H1 (cell line): ENCODE measurements around the gene AP5M1. TPM values are rescaled to one million over a fixed set of nuclear protein-coding genes. Genes with fewer than 3 reads are reported as not detected.
"Not testable (repeated sequence)": the region's sequence is repeated elsewhere in the genome, so short reads cannot be mapped to it uniquely, and the experiment has no call there.

ENCODE experiments used
- CTCF ChIA-PET: fragments of 300-600 bp; sonication (Branson Sonifier 250); formaldehyde crosslinking; loops from one replicate; lab custom pipeline; 2021; ENCODE audit not compliant: partially characterized antibody; lab: Charles Lee
- POLR2A ChIA-PET: fragments of 300-600 bp; sonication (Branson Sonifier 250); formaldehyde crosslinking; loops from one replicate; lab custom pipeline; 2021; ENCODE audit warnings: inconsistent platforms; ENCODE audit not compliant: partially characterized antibody; lab: Charles Lee
- DNase-seq, 2 experiments: peaks; one replicate each; pipeline versions ENCODE4 v3.0.0 to v3.0.0-alpha.2; 2010 to 2022; ENCODE audit warnings: low spot score in 2 of 2, low read depth in 1 of 2, mixed read lengths in 1 of 2
- FAIRE-seq: peaks from 2 replicates; lab custom pipeline; 2011; peaks lifted over from hg19 to GRCh38; lab: Jason Lieb, UNC
- H2AFZ ChIP-seq: 2 replicates; pipeline ENCODE4 v1.8.1; 2012; ENCODE audit warnings: low read length, inconsistent platforms
- H2AK5ac ChIP-seq: 2 replicates; pipeline ENCODE4 v1.6.1; 2013; ENCODE audit warnings: low read depth, low read length
- H2BK120ac ChIP-seq: replicated peaks from 2 replicates; pipeline ENCODE3; 2013; ENCODE audit warnings: low read depth, low read length, inconsistent platforms
- H2BK12ac ChIP-seq: 2 replicates; pipeline ENCODE4 v1.6.1; 2013; ENCODE audit warnings: low read depth, low read length
- H2BK15ac ChIP-seq: 2 replicates; pipeline ENCODE4 v1.6.1; 2013; ENCODE audit warnings: low read length
- H2BK20ac ChIP-seq: 2 replicates; pipeline ENCODE4 v1.6.1; 2013; ENCODE audit warnings: low read length
- H2BK5ac ChIP-seq: 2 replicates; pipeline ENCODE4 v1.6.1; 2013; ENCODE audit warnings: low read depth, low read length
- H3K14ac ChIP-seq: 2 replicates; pipeline ENCODE4 v1.6.1; 2013; ENCODE audit warnings: inconsistent platforms; ENCODE audit not compliant: insufficient read length
- H3K18ac ChIP-seq: 2 replicates; pipeline ENCODE4 v1.6.1; 2013; ENCODE audit warnings: low read length; ENCODE audit errors: extremely low read depth
- H3K23ac ChIP-seq: 2 replicates; pipeline ENCODE4 v1.6.1; 2013; ENCODE audit warnings: inconsistent platforms; ENCODE audit not compliant: insufficient read length
- H3K23me2 ChIP-seq: 2 replicates; pipeline ENCODE4 v1.6.1; 2013; ENCODE audit warnings: low read depth, low read length
- H3K27ac ChIP-seq: 2 replicates; pipeline ENCODE4 v1.6.1; 2011; ENCODE audit warnings: low read depth, low read length, inconsistent platforms
- H3K27me3 ChIP-seq, 4 experiments: replicated peaks in 1 of 4; 1 replicate in 1 of 4; 2 replicates in 3 of 4; pipeline versions ENCODE4 v1.6.1 to v1.8.1; 2011 to 2013; ENCODE audit warnings: low read length in 3 of 4, mild to moderate bottlenecking in 3 of 4, inconsistent platforms in 2 of 4, mixed read lengths in 2 of 4, moderate library complexity in 1 of 4; ENCODE audit not compliant: control insufficient read depth in 3 of 4, insufficient read depth in 3 of 4; ENCODE audit errors: extremely low read depth in 1 of 4
- H3K36me3 ChIP-seq, 4 experiments: 2 replicates each; pipeline versions ENCODE4 v1.6.1 to v1.8.1; 2011 to 2013; ENCODE audit warnings: mild to moderate bottlenecking in 4 of 4, low read length in 3 of 4, moderate library complexity in 2 of 4, control low read depth in 1 of 4, inconsistent platforms in 1 of 4; ENCODE audit not compliant: insufficient read depth in 4 of 4, control insufficient read depth in 2 of 4
- H3K4ac ChIP-seq: replicated peaks from 2 replicates; pipeline ENCODE3; 2013; ENCODE audit warnings: low read length, low read depth, mixed read lengths, inconsistent platforms; ENCODE audit not compliant: insufficient read length
- H3K4me1 ChIP-seq, 4 experiments: replicated peaks in 1 of 4; 1 replicate in 1 of 4; 2 replicates in 3 of 4; pipeline versions ENCODE4 v1.6.1 to v1.8.1; 2011 to 2013; ENCODE audit warnings: low read length in 3 of 4, inconsistent platforms in 2 of 4, mixed read lengths in 1 of 4; ENCODE audit not compliant: insufficient read depth in 4 of 4, control insufficient read depth in 3 of 4
- H3K4me2 ChIP-seq, 2 experiments: 2 replicates each; pipeline versions ENCODE4 v1.6.1 to v1.8.1; 2011 to 2013; ENCODE audit warnings: low read depth in 2 of 2, low read length in 2 of 2, control low read depth in 1 of 2, inconsistent platforms in 1 of 2, mild to moderate bottlenecking in 1 of 2; ENCODE audit not compliant: insufficient read depth in 1 of 2
- H3K4me3 ChIP-seq, 4 experiments: fragments of 200-600, 300-600 bp in 1 of 4; sonication (generic), shearing (Covaris generic), sonication (Bioruptor Twin) in 1 of 4; 2 replicates each; pipeline versions ENCODE4 v1.5.1 to v1.8.1; 2011 to 2016; ENCODE audit warnings: low read length in 4 of 4, low read depth in 3 of 4, control low read depth in 2 of 4, inconsistent platforms in 2 of 4, mild to moderate bottlenecking in 2 of 4, mixed read lengths in 1 of 4, moderate library complexity in 1 of 4; ENCODE audit not compliant: insufficient read depth in 2 of 4; ENCODE audit errors: extremely low read depth in 1 of 4
- H3K56ac ChIP-seq: replicated peaks from 2 replicates; pipeline ENCODE3; 2013; ENCODE audit warnings: low read depth, mild to moderate bottlenecking, mixed read lengths, low read length, inconsistent platforms; ENCODE audit not compliant: insufficient read length
- H3K79me1 ChIP-seq: 2 replicates; pipeline ENCODE4 v1.6.1; 2013; ENCODE audit warnings: low read depth, low read length, control low read depth
- H3K79me2 ChIP-seq, 2 experiments: 2 replicates each; pipeline versions ENCODE4 v1.6.1 to v1.8.1; 2012 to 2013; ENCODE audit warnings: low read length in 2 of 2, mild to moderate bottlenecking in 2 of 2, inconsistent platforms in 1 of 2; ENCODE audit not compliant: insufficient read depth in 2 of 2, control insufficient read depth in 1 of 2
- H3K9ac ChIP-seq, 4 experiments: replicated peaks in 1 of 4; 1 replicate in 1 of 4; 2 replicates in 3 of 4; pipeline versions ENCODE4 v1.6.1 to v1.8.1; 2011 to 2013; ENCODE audit warnings: low read depth in 3 of 4, low read length in 3 of 4, control low read depth in 2 of 4, mild to moderate bottlenecking in 2 of 4, moderate library complexity in 2 of 4, inconsistent platforms in 1 of 4; ENCODE audit errors: extremely low read depth in 1 of 4
- H3K9me3 ChIP-seq, 2 experiments: 2 replicates each; pipeline versions ENCODE4 v1.6.1 to v1.8.1; 2012 to 2013; ENCODE audit warnings: mild to moderate bottlenecking in 2 of 2, moderate library complexity in 2 of 2, control low read depth in 1 of 2, inconsistent platforms in 1 of 2, low read depth in 1 of 2, low read length in 1 of 2, mixed read lengths in 1 of 2; ENCODE audit not compliant: insufficient read depth in 2 of 2
- H4K20me1 ChIP-seq, 2 experiments: replicated peaks in 1 of 2; 2 replicates each; pipeline versions ENCODE3 to v1.8.1; 2011 to 2013; ENCODE audit warnings: inconsistent platforms in 2 of 2, low read length in 2 of 2, mild to moderate bottlenecking in 1 of 2; ENCODE audit not compliant: insufficient read depth in 2 of 2, control insufficient read depth in 1 of 2
- H4K5ac ChIP-seq: 2 replicates; pipeline ENCODE4 v1.6.1; 2013; ENCODE audit warnings: low read length, low read depth, mixed read lengths, inconsistent platforms; ENCODE audit not compliant: insufficient read length
- H4K8ac ChIP-seq: 2 replicates; pipeline ENCODE4 v1.8.0; 2013; ENCODE audit warnings: mild to moderate bottlenecking, moderate library complexity, low read length, inconsistent platforms; ENCODE audit not compliant: insufficient read depth; ENCODE audit errors: extremely low read depth
- H4K91ac ChIP-seq: replicated peaks from 2 replicates; pipeline ENCODE3; 2013; ENCODE audit warnings: low read length, mixed read lengths, inconsistent platforms; ENCODE audit not compliant: insufficient read length
- WGBS, 2 experiments: shearing (Covaris generic) in 1 of 2; methylation state at CpG; one replicate each; pipeline versions ENCODE4 v1.1.6 to v1.1.7; 2013 to 2015; ENCODE audit warnings: low lambda C conversion rate in 2 of 2, mixed read lengths in 2 of 2, inconsistent platforms in 1 of 2, low coverage in 1 of 2, missing lambda C conversion rate in 1 of 2; ENCODE audit not compliant: insufficient replicate concordance in 2 of 2, insufficient coverage in 1 of 2, insufficient read length in 1 of 2; ENCODE audit errors: extremely low coverage in 1 of 2, missing lambda C conversion rate in 1 of 2; 5-methylcytosine and 5-hydroxymethylcytosine counted together
- polyA plus RNA-seq, 7 experiments: library from polyadenylated mRNA; depleted of rRNA in 3 of 7; stranded (reverse) in 5 of 7; unstranded in 2 of 7; fragments of >200 nt in 5 of 7; fragments of 200-250 nt in 2 of 7; gene quantifications; 1 replicate in 5 of 7; 2 replicates in 1 of 7; 4 replicates in 1 of 7; pipeline versions ENCODE4 v1.2.1 to v1.2.3, GENCODE V29; 2011 to 2013; ENCODE audit warnings: missing spikeins in 2 of 7, mixed read lengths in 2 of 7
- total RNA-seq: library from RNA; stranded (reverse); fragmentation: NEBNext Ultra II Directional; extraction: Animal tissue kit (Norgen Biotek cat#: 25700); gene quantifications from 2 replicates; pipeline ENCODE4 v1.2.1, GENCODE V29; 2021

The AP5M1 gene
- total and polyA plus RNA-seq, 2 of the 8 experiments (the other 6 are each of a cell fraction or from before 2014, with no cell fraction given), result 20.9 to 51.9 TPM

DNA sequence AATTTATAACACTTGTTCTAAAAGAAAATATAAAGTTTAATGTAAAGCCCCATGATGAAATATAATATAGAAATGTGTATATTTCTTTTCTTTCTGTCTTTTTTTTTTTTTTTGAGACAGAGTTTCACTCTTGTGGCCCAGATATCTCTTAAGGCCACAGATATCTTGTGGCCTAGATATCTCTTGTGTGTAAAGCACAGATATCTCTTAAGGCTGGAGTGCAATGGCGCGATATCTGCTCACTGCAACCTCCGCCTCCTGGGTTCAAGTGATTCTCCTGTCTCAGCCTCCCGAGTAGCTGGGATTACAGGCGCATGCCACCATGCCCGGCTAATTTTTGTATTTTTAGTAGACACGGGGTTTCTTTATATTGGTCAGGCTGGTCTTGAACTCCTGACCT lies 28.7 kb upstream of the AP5M1 start:
- H3K4me3 ChIP-seq, H3K79me1 ChIP-seq, H4K8ac ChIP-seq, H3K56ac ChIP-seq, H3K4me1 ChIP-seq, H4K5ac ChIP-seq, DNase-seq, H4K91ac ChIP-seq, H2AFZ ChIP-seq, H3K18ac ChIP-seq, H2BK12ac ChIP-seq, H3K9me3 ChIP-seq, H2BK15ac ChIP-seq, H3K79me2 ChIP-seq, H3K4me2 ChIP-seq, H3K9ac ChIP-seq, H2BK120ac ChIP-seq, H3K14ac ChIP-seq, H3K23me2 ChIP-seq, POLR2A ChIA-PET, H2BK20ac ChIP-seq, H2AK5ac ChIP-seq, FAIRE-seq, H2BK5ac ChIP-seq, H3K27me3 ChIP-seq, H4K20me1 ChIP-seq, H3K4ac ChIP-seq, H3K23ac ChIP-seq, H3K27ac ChIP-seq: not testable (repeated sequence)
- CTCF ChIA-PET, result interaction anchor here (0.8 kb wide), 1 partner anchor 11 kb away, joined by 3 read pairs; no protein-coding TSS in a partner anchor
- 92% methylated on average over 7 of the region's 7 CpGs; no CpG with 5 or more reads in 1 of the 2 experiments for WGBS, 2 experiments
- peaks cover 0 to 20% (median 2%) of the 10 kb centered on the region in 4 experiments; a peak in 3 of 8 replicates for H3K36me3 ChIP-seq
